ENCODE results near the gene ELK3. TPM values are rescaled to one million over a fixed set of nuclear protein-coding genes. Genes with fewer than 3 reads are reported as not detected.
A peak's percentile ranks its signal among the peaks of the same experiment; 100 is the strongest.

The ELK3 gene
- total RNA-seq, 1 experiment from 2014 or later = 34.1 TPM

GRCh38 chr12:96212456-96213375 lies 18.5 kb downstream of the ELK3 start:
- intact Hi-C loops (cut with micrococcal nuclease; ENCODE audit: unreplicated experiment) = no loop called here
- no peak overlapping the region for H3K27ac Mint-ChIP-seq (ENCODE audit: unreplicated experiment)
- TF ChIP-seq, protein P1, sequence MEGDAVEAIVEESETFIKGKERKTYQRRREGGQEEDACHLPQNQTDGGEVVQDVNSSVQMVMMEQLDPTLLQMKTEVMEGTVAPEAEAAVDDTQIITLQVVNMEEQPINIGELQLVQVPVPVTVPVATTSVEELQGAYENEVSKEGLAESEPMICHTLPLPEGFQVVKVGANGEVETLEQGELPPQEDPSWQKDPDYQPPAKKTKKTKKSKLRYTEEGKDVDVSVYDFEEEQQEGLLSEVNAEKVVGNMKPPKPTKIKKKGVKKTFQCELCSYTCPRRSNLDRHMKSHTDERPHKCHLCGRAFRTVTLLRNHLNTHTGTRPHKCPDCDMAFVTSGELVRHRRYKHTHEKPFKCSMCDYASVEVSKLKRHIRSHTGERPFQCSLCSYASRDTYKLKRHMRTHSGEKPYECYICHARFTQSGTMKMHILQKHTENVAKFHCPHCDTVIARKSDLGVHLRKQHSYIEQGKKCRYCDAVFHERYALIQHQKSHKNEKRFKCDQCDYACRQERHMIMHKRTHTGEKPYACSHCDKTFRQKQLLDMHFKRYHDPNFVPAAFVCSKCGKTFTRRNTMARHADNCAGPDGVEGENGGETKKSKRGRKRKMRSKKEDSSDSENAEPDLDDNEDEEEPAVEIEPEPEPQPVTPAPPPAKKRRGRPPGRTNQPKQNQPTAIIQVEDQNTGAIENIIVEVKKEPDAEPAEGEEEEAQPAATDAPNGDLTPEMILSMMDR (IDR thresholded peaks at IDR 0.05; ENCODE audit: unreplicated experiment) = no peak
- no TSS peak for BruUV-seq (replicated peaks)
- H3K4me1 Mint-ChIP-seq (ENCODE audit: low read depth, unreplicated experiment) = peaks cover 21% of the 10 kb centered on the region
- no peak overlapping the region for H3K4me3 Mint-ChIP-seq (ENCODE audit: low read depth, unreplicated experiment)
- no peaks in the 10 kb centered on the region for H3K9me3 Mint-ChIP-seq (ENCODE audit: low read depth, unreplicated experiment)
- H3K36me3 Mint-ChIP-seq (ENCODE audit: insufficient read depth, unreplicated experiment) = peaks cover 6% of the 10 kb centered on the region
- CTCF ChIA-PET = interaction anchor here (0.5 kb wide), 1 partner anchor 26 kb away, joined by 4 read pairs; no protein-coding TSS in a partner anchor
- DNase-seq = no peak
- H3K27me3 Mint-ChIP-seq (ENCODE audit: unreplicated experiment) = no peaks in the 10 kb centered on the region

DNA sequence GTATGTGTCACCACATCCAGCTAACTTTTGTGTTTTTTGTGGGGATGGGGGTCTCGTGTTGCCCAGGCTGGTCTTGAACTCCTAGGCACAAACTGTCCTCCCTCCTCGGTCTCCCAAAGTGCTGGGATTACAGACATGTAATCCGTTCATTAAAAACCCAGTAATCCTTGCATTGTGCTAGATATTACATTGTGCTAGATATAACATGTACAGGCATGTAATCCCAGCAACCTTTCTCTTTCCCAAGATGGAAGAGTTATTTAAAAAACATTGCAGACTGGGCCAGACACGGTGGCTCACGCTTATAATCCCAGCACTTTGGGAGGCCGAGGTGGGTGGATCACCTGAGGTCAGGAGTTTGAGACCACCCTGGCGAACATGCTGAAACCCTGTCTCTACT lies 19.7 kb downstream of the ELK3 start:
- Mint-ChIP-seq H3K27me3 (ENCODE audit: unreplicated experiment) (no peaks in the 10 kb centered on the region), H3K4me1 (ENCODE audit: low read depth, unreplicated experiment) (peaks cover 22% of the 10 kb centered on the region), H3K27ac (ENCODE audit: unreplicated experiment) (no peak overlapping the region), H3K36me3 (ENCODE audit: insufficient read depth, unreplicated experiment) (peaks cover 6% of the 10 kb centered on the region), H3K9me3 (ENCODE audit: low read depth, unreplicated experiment) (no peaks in the 10 kb centered on the region), H3K4me3 (ENCODE audit: low read depth, unreplicated experiment) (no peak overlapping the region)
- CTCF ChIA-PET = no interaction called here
- DNase-seq = no peak
- no TSS peak for BruUV-seq (replicated peaks)
- TF ChIP-seq, protein P1 (IDR thresholded peaks at IDR 0.05; ENCODE audit: unreplicated experiment) = no peak
- intact Hi-C loops (cut with micrococcal nuclease; ENCODE audit: unreplicated experiment) = no loop called here

- Mint-ChIP-seq H3K4me1 (ENCODE audit: low read depth, unreplicated experiment) (peaks cover 39% of the 10 kb centered on the region), H3K27me3 (ENCODE audit: unreplicated experiment) (no peaks in the 10 kb centered on the region), H3K36me3 (ENCODE audit: insufficient read depth, unreplicated experiment) (peaks cover 18% of the 10 kb centered on the region), H3K4me3 (ENCODE audit: low read depth, unreplicated experiment) (no peak overlapping the region), H3K9me3 (ENCODE audit: low read depth, unreplicated experiment) (no peaks in the 10 kb centered on the region), H3K27ac (ENCODE audit: unreplicated experiment) (no peak overlapping the region)
- intact Hi-C loops (cut with micrococcal nuclease; ENCODE audit: unreplicated experiment) = loop anchor here (1.0 to 5.0 kb wide), 4 partner anchors 80 to 300 kb away; no protein-coding TSS in a partner anchor
- CTCF ChIA-PET = interaction anchor here (0.6 to 1.8 kb wide), 12 partner anchors 18 to 301 kb away, joined by 3 to 14 read pairs (median 6); partner anchors contain the start of gene CDK17
- TF ChIP-seq, protein P1 (IDR thresholded peaks at IDR 0.05; ENCODE audit: unreplicated experiment) = no peak
- no TSS peak for BruUV-seq (replicated peaks)
- no peak for DNase-seq
These were observed 21.7 kb downstream of the ELK3 start for GRCh38 chr12:96215919-96216273.

DNA sequence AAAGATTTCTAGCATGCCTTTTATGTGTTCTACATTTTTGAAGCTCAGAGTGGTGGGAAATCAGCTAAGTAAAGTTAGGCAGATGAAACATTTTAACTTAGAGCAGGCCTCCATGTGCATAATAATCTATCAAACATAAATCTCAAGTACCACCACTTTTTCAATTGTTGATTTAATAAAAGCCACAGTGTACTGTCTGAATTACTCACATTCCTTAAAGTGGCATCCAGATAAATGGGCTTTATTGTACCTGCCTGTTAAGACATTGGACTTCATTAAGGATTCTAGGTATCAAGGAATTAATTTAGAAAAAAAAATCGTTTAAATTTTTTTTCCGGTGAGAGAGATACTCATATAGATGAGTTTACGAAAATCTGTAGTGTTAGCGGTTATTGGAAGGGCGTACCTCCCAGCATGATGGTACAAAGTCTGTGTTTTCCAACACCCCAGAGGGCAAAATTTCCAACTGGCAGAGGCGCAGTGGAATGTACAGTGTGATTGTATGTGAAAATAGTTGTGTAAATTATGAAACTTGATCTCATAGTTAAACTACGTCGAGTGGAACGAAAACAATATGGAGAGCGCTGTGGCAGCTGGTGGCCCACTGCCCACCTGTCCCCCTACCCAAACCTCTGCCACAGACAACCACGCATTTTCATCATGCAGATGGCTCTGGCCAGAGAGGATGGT lies 25.0 kb downstream of the ELK3 start:
- Mint-ChIP-seq H3K27ac (ENCODE audit: unreplicated experiment) (peak overlapping the region; percentile 98), H3K36me3 (ENCODE audit: insufficient read depth, unreplicated experiment) (peaks cover 25% of the 10 kb centered on the region), H3K9me3 (ENCODE audit: low read depth, unreplicated experiment) (no peaks in the 10 kb centered on the region), H3K4me3 (ENCODE audit: low read depth, unreplicated experiment) (peak overlapping the region; percentile 76), H3K27me3 (ENCODE audit: unreplicated experiment) (no peaks in the 10 kb centered on the region), H3K4me1 (ENCODE audit: low read depth, unreplicated experiment) (peaks cover 39% of the 10 kb centered on the region)
- CTCF ChIA-PET = interaction anchor here (1.0 to 2.0 kb wide), 2 partner anchors 182 to 298 kb away, joined by 8 to 9 read pairs; partner anchors contain the start of gene CDK17
- peak; percentile 22 for DNase-seq
- intact Hi-C loops (cut with micrococcal nuclease; ENCODE audit: unreplicated experiment) = loop anchor here (5.0 kb wide), 1 partner anchor 178 kb away; no protein-coding TSS in a partner anchor
- TF ChIP-seq, protein P1 (IDR thresholded peaks at IDR 0.05; ENCODE audit: unreplicated experiment) = no peak
- TSS peak; percentile 99 for BruUV-seq (replicated peaks)

All from Calu3 (cell line).